ENCODE measurements around the gene SCRN3. TPM values are rescaled to one million over a fixed set of nuclear protein-coding genes. Genes with fewer than 3 reads are reported as not detected.

SCRN3 gene
- total RNA-seq, 1 experiment from 2014 or later = 7.7 TPM

DNA sequence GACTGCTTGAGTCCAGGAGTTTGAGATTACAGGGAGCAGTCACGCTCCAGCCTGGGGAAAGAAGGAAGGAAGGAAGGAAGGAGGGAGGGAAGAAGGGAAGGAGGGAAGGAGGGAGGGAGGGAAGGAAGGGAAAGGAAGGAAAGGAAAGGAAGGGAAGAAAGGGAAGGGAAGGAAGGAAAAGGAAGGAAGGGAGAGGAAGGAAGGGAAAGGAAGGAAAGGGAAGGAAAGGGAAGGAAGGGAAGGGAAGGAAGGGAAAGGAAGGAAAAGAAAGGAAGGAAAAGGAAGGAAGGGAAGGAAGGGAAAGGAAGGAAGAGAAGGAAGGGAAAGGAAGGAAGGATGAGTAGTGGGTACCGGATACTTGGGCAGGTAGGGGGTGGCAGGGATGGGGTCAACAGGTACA, 59.0 kb downstream of the SCRN3 start:
- TF ChIP-seq, protein P1, sequence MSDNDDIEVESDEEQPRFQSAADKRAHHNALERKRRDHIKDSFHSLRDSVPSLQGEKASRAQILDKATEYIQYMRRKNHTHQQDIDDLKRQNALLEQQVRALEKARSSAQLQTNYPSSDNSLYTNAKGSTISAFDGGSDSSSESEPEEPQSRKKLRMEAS (IDR thresholded peaks at IDR 0.05) = no peak
- TF ChIP-seq EZH2 (IDR thresholded peaks at IDR 0.05) = no peak
- TF ChIP-seq, protein P2, sequence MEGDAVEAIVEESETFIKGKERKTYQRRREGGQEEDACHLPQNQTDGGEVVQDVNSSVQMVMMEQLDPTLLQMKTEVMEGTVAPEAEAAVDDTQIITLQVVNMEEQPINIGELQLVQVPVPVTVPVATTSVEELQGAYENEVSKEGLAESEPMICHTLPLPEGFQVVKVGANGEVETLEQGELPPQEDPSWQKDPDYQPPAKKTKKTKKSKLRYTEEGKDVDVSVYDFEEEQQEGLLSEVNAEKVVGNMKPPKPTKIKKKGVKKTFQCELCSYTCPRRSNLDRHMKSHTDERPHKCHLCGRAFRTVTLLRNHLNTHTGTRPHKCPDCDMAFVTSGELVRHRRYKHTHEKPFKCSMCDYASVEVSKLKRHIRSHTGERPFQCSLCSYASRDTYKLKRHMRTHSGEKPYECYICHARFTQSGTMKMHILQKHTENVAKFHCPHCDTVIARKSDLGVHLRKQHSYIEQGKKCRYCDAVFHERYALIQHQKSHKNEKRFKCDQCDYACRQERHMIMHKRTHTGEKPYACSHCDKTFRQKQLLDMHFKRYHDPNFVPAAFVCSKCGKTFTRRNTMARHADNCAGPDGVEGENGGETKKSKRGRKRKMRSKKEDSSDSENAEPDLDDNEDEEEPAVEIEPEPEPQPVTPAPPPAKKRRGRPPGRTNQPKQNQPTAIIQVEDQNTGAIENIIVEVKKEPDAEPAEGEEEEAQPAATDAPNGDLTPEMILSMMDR (IDR thresholded peaks at IDR 0.05 in 2 of 3, conservative IDR thresholded peaks at IDR 0.05 in 1 of 3; ENCODE audit: borderline replicate concordance in 1 of 3, insufficient read depth in 1 of 3, low read depth in 2 of 3, low read length in 2 of 3) = no peak
- TF ChIP-seq RAD21 (IDR thresholded peaks at IDR 0.05; ENCODE audit: low read depth) = no peak
- no peak for TF ChIP-seq YY1 (IDR thresholded peaks at IDR 0.05; ENCODE audit: extremely low read depth, insufficient replicate concordance, low read depth, low read length)
- DNase-seq (ENCODE audit: low read depth, low spot score) (no peak), ATAC-seq (no peak)
- Histone ChIP-seq H3K4me3 (replicated peaks in 1 of 2; ENCODE audit: low read depth in 1 of 2, low read length in 2 of 2) (no peak overlapping the region), H4K20me1 (ENCODE audit: insufficient read depth) (no peaks in the 10 kb centered on the region), H3K4me2 (ENCODE audit: low read length) (no peak overlapping the region), H3K27me3 (ENCODE audit: insufficient read depth, low read length) (no peaks in the 10 kb centered on the region), H3K9me3 (ENCODE audit: control insufficient read depth in 1 of 2, insufficient read depth in 1 of 2, low read depth in 1 of 2, low read length in 2 of 2) (no peaks in the 10 kb centered on the region), H3K27ac (ENCODE audit: low read depth, low read length) (no peak overlapping the region), H3K9me2 (ENCODE audit: insufficient read depth) (no peaks in the 10 kb centered on the region), H2AFZ (ENCODE audit: low read depth, low read length, poor library complexity, severe bottlenecking) (no peak overlapping the region), H3K79me2 (ENCODE audit: insufficient read depth, low read length) (no peaks in the 10 kb centered on the region), H3K9ac (ENCODE audit: low read length) (no peak overlapping the region), H3K36me3 (ENCODE audit: control insufficient read depth in 1 of 2, insufficient read depth in 2 of 2, low read length in 2 of 2) (no peaks in the 10 kb centered on the region), H3K4me1 (ENCODE audit: control insufficient read depth in 1 of 2, insufficient read depth in 2 of 2, low read length in 2 of 2) (no peaks in the 10 kb centered on the region)
- BruUV-seq (replicated peaks) = no TSS peak
- RAD21 ChIA-PET (ENCODE audit: low non-redundant PET in 1 of 2, low total read pairs in 2 of 2, uncharacterized antibody in 2 of 2, unreplicated experiment in 2 of 2) = no interaction called here
- POLR2A ChIA-PET = no interaction called here
- intact Hi-C loops (cut with micrococcal nuclease) = no loop called here
- CTCF ChIA-PET = interaction anchor here (1.8 kb wide), 1 partner anchor 8 kb away, joined by 5 read pairs; no protein-coding TSS in a partner anchor

DNA sequence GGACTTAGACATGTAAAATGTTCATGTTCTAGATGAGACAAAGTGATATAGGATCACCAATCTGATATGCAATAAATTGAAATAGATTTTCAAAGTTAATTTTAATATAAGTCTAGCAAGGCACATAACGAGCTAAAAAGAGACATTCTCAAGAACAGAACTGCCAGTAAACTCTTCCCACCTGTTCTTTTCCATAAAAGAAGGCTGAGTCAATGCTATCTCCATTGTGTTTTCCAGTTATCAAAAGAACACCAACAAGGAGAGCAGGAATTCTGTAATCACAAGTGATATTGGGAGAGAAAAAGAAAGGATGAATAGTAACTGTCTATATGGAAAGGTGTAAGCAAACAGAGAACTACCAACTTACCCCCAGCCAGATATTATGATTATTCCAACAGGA, 65.7 kb downstream of the SCRN3 start:
- H3K27ac ChIP-seq (ENCODE audit: low read depth, low read length) = no peak overlapping the region
- ChIA-PET RAD21 (ENCODE audit: low non-redundant PET in 1 of 2, low total read pairs in 2 of 2, uncharacterized antibody in 2 of 2, unreplicated experiment in 2 of 2) (no interaction called here), POLR2A (no interaction called here), CTCF (interaction anchor here (3.9 to 5.5 kb wide), 3 partner anchors 86 to 236 kb away, joined by 26 to 76 read pairs (median 46); no protein-coding TSS in a partner anchor)
- no TSS peak for BruUV-seq (replicated peaks)
- intact Hi-C loops (cut with micrococcal nuclease) = loop anchor here (10.0 kb wide), 1 partner anchor 524 kb away; no protein-coding TSS in a partner anchor
- no peaks in the 10 kb centered on the region for H3K27me3 ChIP-seq (ENCODE audit: insufficient read depth, low read length)
- no peak overlapping the region for H3K4me3 ChIP-seq (replicated peaks in 1 of 2; ENCODE audit: low read depth in 1 of 2, low read length in 2 of 2)
- no peak overlapping the region for H3K4me2 ChIP-seq (ENCODE audit: low read length)
- no peaks in the 10 kb centered on the region for H3K4me1 ChIP-seq (ENCODE audit: control insufficient read depth in 1 of 2, insufficient read depth in 2 of 2, low read length in 2 of 2)
- no peaks in the 10 kb centered on the region for H4K20me1 ChIP-seq (ENCODE audit: insufficient read depth)
- no peak overlapping the region for H3K9ac ChIP-seq (ENCODE audit: low read length)
- no peaks in the 10 kb centered on the region for H3K9me3 ChIP-seq (ENCODE audit: control insufficient read depth in 1 of 2, insufficient read depth in 1 of 2, low read depth in 1 of 2, low read length in 2 of 2)
- no peaks in the 10 kb centered on the region for H3K9me2 ChIP-seq (ENCODE audit: insufficient read depth)
- TF ChIP-seq SRF (IDR thresholded peaks at IDR 0.05; ENCODE audit: low read depth) (no peak), SP1 (IDR thresholded peaks at IDR 0.05; ENCODE audit: low read depth) (no peak)
- TF ChIP-seq, protein P2 (IDR thresholded peaks at IDR 0.05 in 2 of 3, conservative IDR thresholded peaks at IDR 0.05 in 1 of 3; ENCODE audit: borderline replicate concordance in 1 of 3, insufficient read depth in 1 of 3, low read depth in 2 of 3, low read length in 2 of 3) = no peak
- TF ChIP-seq, protein P1 (IDR thresholded peaks at IDR 0.05) = no peak
- ATAC-seq = no peak
- H2AFZ ChIP-seq (ENCODE audit: low read depth, low read length, poor library complexity, severe bottlenecking) = no peak overlapping the region
- H3K79me2 ChIP-seq (ENCODE audit: insufficient read depth, low read length) = no peaks in the 10 kb centered on the region
- no peaks in the 10 kb centered on the region for H3K36me3 ChIP-seq (ENCODE audit: control insufficient read depth in 1 of 2, insufficient read depth in 2 of 2, low read length in 2 of 2)
- DNase-seq (ENCODE audit: low read depth, low spot score) = no peak

Data from HCT116 (cell line).